Mesenchymal stem cell (in vitro differentiated cells and primary cell): ENCODE results near the gene ETS1.
"Not testable (repeated sequence)": the region's sequence is repeated elsewhere in the genome, so short reads cannot be mapped to it uniquely, and the experiment has no call there.

Source experiments
- DNase-seq: peaks from one replicate; pipeline ENCODE4 v3.0.0-alpha.2; 2013
- H2AFZ ChIP-seq: one replicate; pipeline ENCODE4 v1.6.1; 2013; ENCODE audit warnings: low read depth, mild to moderate bottlenecking, control low read depth, inconsistent platforms, low read length, moderate library complexity
- H2AK5ac ChIP-seq: 2 replicates; pipeline ENCODE4 v1.6.1; 2013; ENCODE audit warnings: low read length, moderate library complexity, mild to moderate bottlenecking, inconsistent platforms; ENCODE audit not compliant: severe bottlenecking
- H2BK120ac ChIP-seq: one replicate; pipeline ENCODE4 v1.6.1; 2013; ENCODE audit warnings: low read depth, mild to moderate bottlenecking, inconsistent platforms, low read length, moderate library complexity
- H2BK12ac ChIP-seq, 2 experiments: one replicate each; pipeline ENCODE4 v1.6.1; 2013; ENCODE audit warnings: inconsistent platforms in 2 of 2, low read length in 2 of 2, mild to moderate bottlenecking in 2 of 2, moderate library complexity in 2 of 2, control low read depth in 1 of 2
- H2BK15ac ChIP-seq: one replicate; pipeline ENCODE4 v1.6.1; 2013; ENCODE audit warnings: mild to moderate bottlenecking, low read depth, inconsistent platforms; ENCODE audit not compliant: poor library complexity, severe bottlenecking
- H2BK5ac ChIP-seq: 2 replicates; pipeline ENCODE4 v1.6.1; 2013; ENCODE audit warnings: low read depth, mild to moderate bottlenecking, low read length, control low read depth, inconsistent platforms; ENCODE audit not compliant: poor library complexity, severe bottlenecking
- H3K14ac ChIP-seq, 2 experiments: one replicate each; pipeline ENCODE4 v1.6.1; 2013; ENCODE audit warnings: inconsistent platforms in 2 of 2, low read length in 2 of 2, control low read depth in 1 of 2, mild to moderate bottlenecking in 1 of 2, moderate library complexity in 1 of 2
- H3K18ac ChIP-seq, 2 experiments: one replicate each; pipeline ENCODE4 v1.6.1; 2013; ENCODE audit warnings: inconsistent platforms in 2 of 2, low read length in 2 of 2, control low read depth in 1 of 2, low read depth in 1 of 2, mild to moderate bottlenecking in 1 of 2
- H3K23ac ChIP-seq, 2 experiments: one replicate each; pipeline ENCODE4 v1.6.1; 2013; ENCODE audit warnings: inconsistent platforms in 2 of 2, low read length in 2 of 2, mild to moderate bottlenecking in 2 of 2, moderate library complexity in 2 of 2, control low read depth in 1 of 2
- H3K27ac ChIP-seq: 2 replicates; pipeline ENCODE4 v1.5.1; 2013; ENCODE audit warnings: mild to moderate bottlenecking, moderate library complexity, low read length, control low read depth, inconsistent platforms; ENCODE audit not compliant: poor library complexity, severe bottlenecking
- H3K27me3 ChIP-seq, 2 experiments: 2 replicates each; pipeline versions ENCODE4 v1.6.1 to v1.7.0; 2013; ENCODE audit warnings: low read length in 2 of 2, mild to moderate bottlenecking in 2 of 2, moderate library complexity in 2 of 2, control low read depth in 1 of 2, inconsistent platforms in 1 of 2; ENCODE audit not compliant: control insufficient read depth in 1 of 2, insufficient read depth in 1 of 2
- H3K36me3 ChIP-seq, 2 experiments: 2 replicates each; pipeline versions ENCODE4 v1.6.1 to v1.7.0; 2013; ENCODE audit warnings: low read length in 2 of 2, control low read depth in 1 of 2, inconsistent platforms in 1 of 2, low read depth in 1 of 2, mild to moderate bottlenecking in 1 of 2; ENCODE audit not compliant: insufficient read depth in 2 of 2, control insufficient read depth in 1 of 2
- H3K4ac ChIP-seq, 2 experiments: one replicate each; pipeline ENCODE4 v1.6.1; 2013; ENCODE audit warnings: inconsistent platforms in 2 of 2, low read length in 2 of 2, mild to moderate bottlenecking in 2 of 2, moderate library complexity in 2 of 2, control low read depth in 1 of 2, low read depth in 1 of 2
- H3K4me1 ChIP-seq: 2 replicates; pipeline ENCODE4 v1.6.1; 2013; ENCODE audit warnings: low read depth, low read length, control low read depth; ENCODE audit not compliant: control insufficient read depth, insufficient read depth
- H3K4me2 ChIP-seq: 2 replicates; pipeline ENCODE4 v1.6.1; 2013; ENCODE audit warnings: low read length, mild to moderate bottlenecking, inconsistent platforms; ENCODE audit not compliant: poor library complexity, severe bottlenecking
- H3K4me3 ChIP-seq, 2 experiments: 2 replicates each; pipeline versions ENCODE4 v1.5.1 to v1.7.0; 2013; ENCODE audit warnings: low read length in 2 of 2, mild to moderate bottlenecking in 2 of 2, control low read depth in 1 of 2, low read depth in 1 of 2; ENCODE audit not compliant: insufficient read depth in 1 of 2
- H3K79me1 ChIP-seq: replicated peaks from 2 replicates; pipeline ENCODE4 v1.6.1; 2013; ENCODE audit warnings: mild to moderate bottlenecking, control low read depth, low read length, inconsistent platforms; ENCODE audit not compliant: poor library complexity, severe bottlenecking
- H3K9ac ChIP-seq: 2 replicates; pipeline ENCODE4 v1.7.0; 2013; ENCODE audit warnings: mild to moderate bottlenecking, low read length, moderate library complexity
- H3K9me3 ChIP-seq: 2 replicates; pipeline ENCODE4 v1.7.0; 2013; ENCODE audit warnings: mild to moderate bottlenecking, low read length; ENCODE audit not compliant: control insufficient read depth
- H4K8ac ChIP-seq: one replicate; pipeline ENCODE4 v1.6.1; 2013; ENCODE audit warnings: inconsistent platforms, mild to moderate bottlenecking, low read length, moderate library complexity
- H4K91ac ChIP-seq: one replicate; pipeline ENCODE4 v1.6.1; 2013; ENCODE audit warnings: mild to moderate bottlenecking, low read length, inconsistent platforms
- WGBS: methylation state at CpG from one replicate; pipeline ENCODE4 v1.1.7; 2013; ENCODE audit warnings: mixed read lengths; 5-methylcytosine and 5-hydroxymethylcytosine counted together

The ETS1 gene

DNA sequence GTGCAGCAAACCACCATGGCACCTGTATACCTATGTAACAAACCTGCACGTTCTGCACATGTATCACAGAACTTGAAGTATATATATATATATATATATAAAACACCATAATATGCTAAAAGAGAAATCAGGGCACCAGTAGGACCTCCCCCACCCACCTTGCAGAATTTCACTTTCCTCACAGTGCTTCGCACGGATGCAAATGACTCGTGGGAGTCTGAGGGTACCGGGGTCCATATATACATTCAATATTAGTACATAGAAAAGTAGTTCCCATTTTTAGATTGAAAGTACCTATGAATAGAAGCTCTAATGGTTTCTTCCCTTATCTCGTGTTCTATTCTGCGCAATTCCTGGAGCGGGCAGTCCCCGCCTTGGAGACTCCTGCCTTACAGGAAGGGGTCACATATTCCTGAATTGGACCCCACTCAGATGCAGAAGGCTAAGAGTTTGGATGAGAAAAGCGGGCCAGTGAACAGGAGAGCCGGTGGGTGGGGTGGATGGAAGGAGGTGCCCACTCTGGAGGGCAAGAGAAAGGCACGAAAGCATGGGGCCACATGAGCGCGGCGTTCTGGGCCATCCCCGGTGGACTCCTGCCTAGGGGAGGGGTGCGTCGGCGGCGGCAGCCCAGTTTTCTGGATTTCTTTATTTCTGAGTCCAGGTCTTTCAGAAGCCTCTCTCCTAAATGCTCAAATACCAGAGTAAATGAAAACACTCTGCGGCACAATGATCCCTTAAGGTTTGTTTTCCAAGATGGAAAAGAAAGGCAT is 136.3 kb downstream of the ETS1 start:
- H3K36me3 ChIP-seq: peaks cover 9 to 15% of the 10 kb centered on the region in 2 experiments
- H3K4ac ChIP-seq: no peak overlapping the region
- no peak overlapping the region for H3K4me2 ChIP-seq
- no peak overlapping the region for H3K27ac ChIP-seq
- no peak overlapping the region for H4K8ac ChIP-seq
- no peak overlapping the region for H3K18ac ChIP-seq
- H2BK5ac ChIP-seq: no peak overlapping the region
- H3K79me1 ChIP-seq: peaks cover 2% of the 10 kb centered on the region
- over 99% methylated on average over 16 of the region's 21 CpGs for WGBS
- H4K91ac ChIP-seq: no peak overlapping the region
- no peak overlapping the region for H3K14ac ChIP-seq
- H2AK5ac ChIP-seq: peak overlapping the region; percentile 70
- peak overlapping the region; percentile 75 for H3K9ac ChIP-seq
- H2AFZ ChIP-seq: no peak overlapping the region
- peaks cover 8% of the 10 kb centered on the region for H3K4me1 ChIP-seq
- no peaks in the 10 kb centered on the region for H3K27me3 ChIP-seq
- H3K23ac ChIP-seq: no peak overlapping the region
- H3K9me3 ChIP-seq: no peaks in the 10 kb centered on the region
- no peak for DNase-seq
- H2BK15ac ChIP-seq: peak overlapping the region; percentile 38
- H2BK12ac ChIP-seq: no peak overlapping the region
- no peak overlapping the region for H2BK120ac ChIP-seq
- peak overlapping the region in 1 of 2 experiments; percentile 57 for H3K4me3 ChIP-seq

DNA sequence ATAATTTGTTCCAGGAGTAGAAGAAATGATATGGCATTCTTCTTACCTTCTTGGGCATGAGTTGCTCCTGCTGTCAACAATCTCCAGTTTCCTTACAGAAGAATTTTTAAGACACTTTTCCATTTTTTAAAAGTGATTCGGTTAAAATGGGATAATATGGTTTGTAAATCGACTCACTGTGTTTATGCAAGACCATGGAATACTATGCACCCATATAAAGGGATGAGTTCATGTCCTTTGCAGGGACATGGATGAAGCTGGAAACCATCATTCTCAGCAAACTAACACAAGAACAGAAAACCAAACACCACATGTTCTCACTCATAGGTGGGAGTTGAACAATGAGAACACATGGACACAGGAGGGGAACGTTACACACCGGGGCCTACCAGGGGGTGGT is 136.9 kb downstream of the ETS1 start:
- not testable (repeated sequence) for H4K8ac ChIP-seq, H3K4me3 ChIP-seq, H3K79me1 ChIP-seq, H3K27ac ChIP-seq, H2BK5ac ChIP-seq, H2BK12ac ChIP-seq, H3K4me2 ChIP-seq, H3K18ac ChIP-seq, H3K27me3 ChIP-seq, H2AFZ ChIP-seq, H2AK5ac ChIP-seq, H3K4me1 ChIP-seq, H4K91ac ChIP-seq, H3K36me3 ChIP-seq, H3K9me3 ChIP-seq, H2BK120ac ChIP-seq, H3K14ac ChIP-seq, DNase-seq, H3K4ac ChIP-seq, H3K9ac ChIP-seq, H2BK15ac ChIP-seq, H3K23ac ChIP-seq
- 100% methylated on average over 2 of the region's 4 CpGs for WGBS

DNA sequence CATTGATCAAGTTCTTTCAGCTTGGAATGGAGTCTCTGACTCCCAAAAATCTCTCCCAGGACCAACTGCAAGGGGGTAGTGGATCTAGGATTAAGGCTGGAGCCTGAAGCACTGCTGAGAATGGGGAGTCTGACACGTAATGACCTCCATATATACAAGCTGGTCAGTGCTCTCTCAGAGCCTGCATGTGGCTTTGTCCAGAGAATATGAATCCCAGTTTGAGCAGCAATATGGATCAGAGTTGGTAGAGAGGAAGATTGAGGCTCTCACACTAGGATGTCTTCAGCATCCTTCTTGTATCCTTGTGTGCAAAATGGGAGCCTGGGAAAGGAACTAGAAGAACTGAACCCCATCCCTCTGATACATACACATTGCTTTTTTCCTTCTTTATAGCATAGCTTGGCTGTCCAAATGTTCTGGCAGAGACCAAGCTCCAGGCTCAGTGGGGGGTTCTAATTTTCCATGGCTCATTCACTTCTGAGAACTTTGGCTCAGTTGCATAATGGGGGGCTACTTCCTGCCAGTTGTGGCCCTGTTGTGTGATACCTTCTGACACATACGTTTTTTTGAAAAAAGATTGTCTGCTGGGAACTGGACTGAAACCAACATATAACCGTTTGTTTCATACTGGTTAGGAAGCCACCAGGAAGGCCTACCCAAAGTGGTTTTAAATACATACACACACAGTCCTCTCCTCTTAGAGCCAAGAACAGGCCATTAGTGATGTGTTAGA is 138.2 kb downstream of the ETS1 start:
- Histone ChIP-seq H3K79me1 (no peaks in the 10 kb centered on the region), H3K4me2 (no peak overlapping the region), H4K91ac (no peak overlapping the region), H2AFZ (no peak overlapping the region), H3K27ac (peak overlapping the region; percentile 50), H3K18ac (no peak overlapping the region), H3K27me3 (no peaks in the 10 kb centered on the region), H3K36me3 (peaks cover 0 to 4% of the 10 kb centered on the region in 2 experiments), H3K23ac (no peak overlapping the region), H2BK12ac (no peak overlapping the region), H3K4ac (no peak overlapping the region), H3K14ac (no peak overlapping the region), H2BK5ac (no peak overlapping the region), H3K4me1 (peaks cover 8% of the 10 kb centered on the region), H2BK120ac (no peak overlapping the region), H2BK15ac (no peak overlapping the region), H3K4me3 (no peak overlapping the region), H3K9me3 (no peaks in the 10 kb centered on the region), H2AK5ac (peak overlapping the region; percentile 38), H4K8ac (no peak overlapping the region), H3K9ac (no peak overlapping the region)
- 100% methylated on average over 3 of the region's 3 CpGs for WGBS
- DNase-seq: no peak

DNA sequence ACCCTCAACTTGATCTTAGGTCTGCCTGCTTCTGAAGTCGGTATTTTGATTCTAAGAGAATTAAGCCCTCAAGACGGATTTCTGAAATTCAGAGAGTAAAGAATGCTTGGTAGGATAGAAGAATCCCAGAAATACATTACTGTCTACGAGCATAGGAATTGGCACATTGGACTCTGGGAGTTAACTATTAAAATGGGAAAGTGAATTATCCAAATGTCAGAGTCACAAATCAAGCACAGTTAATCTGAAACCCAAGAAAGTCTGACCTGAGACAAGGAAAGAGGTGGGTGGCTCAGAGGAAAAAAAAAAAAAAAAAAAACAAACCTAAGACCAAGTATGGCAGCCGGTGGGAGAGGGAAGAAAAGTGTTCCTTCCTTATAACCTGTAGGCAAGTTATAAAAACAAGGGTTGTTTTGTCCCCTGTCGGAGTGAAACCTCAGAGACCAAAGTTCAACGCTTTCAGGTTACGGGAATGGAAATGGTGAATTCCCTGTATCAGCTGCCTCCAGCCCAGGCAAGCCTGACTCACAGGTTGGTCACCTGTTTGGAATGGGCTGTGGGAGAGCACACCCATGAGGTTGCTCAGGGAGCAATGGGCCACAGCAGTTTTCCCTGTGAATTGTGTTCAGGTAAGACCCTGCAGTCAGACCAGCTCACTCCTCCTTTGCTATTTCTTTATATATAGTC is 139.0 kb downstream of the ETS1 start:
- peak; percentile 49 for DNase-seq
- peaks cover 0 to 4% of the 10 kb centered on the region in 2 experiments for H3K36me3 ChIP-seq

More for the DNA sequence above, 139.0 kb downstream of the ETS1 start:
- Histone ChIP-seq H3K23ac (no peak overlapping the region), H3K9ac (no peak overlapping the region), H2BK120ac (no peak overlapping the region), H4K91ac (no peak overlapping the region), H2BK15ac (no peak overlapping the region), H3K4me1 (peaks cover 5% of the 10 kb centered on the region), H3K4me3 (no peak overlapping the region), H2BK5ac (no peak overlapping the region), H3K79me1 (no peaks in the 10 kb centered on the region), H3K14ac (no peak overlapping the region), H3K4ac (no peak overlapping the region), H3K27me3 (no peaks in the 10 kb centered on the region), H4K8ac (no peak overlapping the region), H2AK5ac (no peak overlapping the region), H3K4me2 (no peak overlapping the region), H2BK12ac (no peak overlapping the region), H3K18ac (no peak overlapping the region), H2AFZ (no peak overlapping the region), H3K27ac (peak overlapping the region; percentile 50), H3K9me3 (no peaks in the 10 kb centered on the region)
- WGBS: 80% methylated on average over 7 of the region's 7 CpGs
